IPS-11a (cell line): ENCODE measurements around the gene CCDC27.

Experiments
- H3K4me3 ChIP-seq: one replicate; pipeline ENCODE4 v1.5.1; 2013; ENCODE audit warnings: low read depth, low read length, control low read depth

Gene CCDC27

GRCh38 chr1:3752400-3752945, at the start of gene CCDC27:
Gene CCDC27 (plus strand): TSS chr1:3752450. CDS start chr1:3752482, 32 bp downstream.
- no peak within 1 kb of the TSS for H3K4me3 ChIP-seq

GRCh38 chr1:3702528-3702927, 49.7 kb upstream of the CCDC27 start:
- H3K4me3 ChIP-seq = no peak overlapping the region

- H3K4me3 ChIP-seq = no peak overlapping the region
Observed at GRCh38 chr1:3702990-3703728, 49.1 kb upstream of the CCDC27 start.

GRCh38 chr1:3703786-3704371, 48.4 kb upstream of the CCDC27 start:
- no peak overlapping the region for H3K4me3 ChIP-seq

GRCh38 chr1:3705341-3705950, 46.8 kb upstream of the CCDC27 start:
- H3K4me3 ChIP-seq = no peak overlapping the region

GRCh38 chr1:3706651-3707297, 45.5 kb upstream of the CCDC27 start:
- H3K4me3 ChIP-seq = no peak overlapping the region

- no peak overlapping the region for H3K4me3 ChIP-seq
Observed at GRCh38 chr1:3707298-3707938, 44.8 kb upstream of the CCDC27 start.

GRCh38 chr1:3707939-3708328, 44.3 kb upstream of the CCDC27 start:
- H3K4me3 ChIP-seq = no peak overlapping the region

- no peak overlapping the region for H3K4me3 ChIP-seq
Observed at GRCh38 chr1:3708791-3709190, 43.5 kb upstream of the CCDC27 start.

GRCh38 chr1:3710251-3710650, 42.0 kb upstream of the CCDC27 start:
- no peak overlapping the region for H3K4me3 ChIP-seq

- H3K4me3 ChIP-seq = no peak overlapping the region
Observed at GRCh38 chr1:3711381-3711779, 40.9 kb upstream of the CCDC27 start.

GRCh38 chr1:3711780-3712451, 40.3 kb upstream of the CCDC27 start:
- no peak overlapping the region for H3K4me3 ChIP-seq

- H3K4me3 ChIP-seq = no peak overlapping the region
Observed at GRCh38 chr1:3712573-3713535, 39.4 kb upstream of the CCDC27 start.

- H3K4me3 ChIP-seq = no peak overlapping the region
Observed at GRCh38 chr1:3713840-3714239, 38.4 kb upstream of the CCDC27 start.

- H3K4me3 ChIP-seq = no peak overlapping the region
Observed at GRCh38 chr1:3714284-3714741, 37.9 kb upstream of the CCDC27 start.

- H3K4me3 ChIP-seq = no peak overlapping the region
Observed at GRCh38 chr1:3714814-3715213, 37.4 kb upstream of the CCDC27 start.

GRCh38 chr1:3716351-3716750, 35.9 kb upstream of the CCDC27 start:
- no peak overlapping the region for H3K4me3 ChIP-seq

- H3K4me3 ChIP-seq = no peak overlapping the region
Observed at GRCh38 chr1:3717041-3717714, 35.1 kb upstream of the CCDC27 start.
